Measurements from ENCODE around the gene BHLHA9.

DNA sequence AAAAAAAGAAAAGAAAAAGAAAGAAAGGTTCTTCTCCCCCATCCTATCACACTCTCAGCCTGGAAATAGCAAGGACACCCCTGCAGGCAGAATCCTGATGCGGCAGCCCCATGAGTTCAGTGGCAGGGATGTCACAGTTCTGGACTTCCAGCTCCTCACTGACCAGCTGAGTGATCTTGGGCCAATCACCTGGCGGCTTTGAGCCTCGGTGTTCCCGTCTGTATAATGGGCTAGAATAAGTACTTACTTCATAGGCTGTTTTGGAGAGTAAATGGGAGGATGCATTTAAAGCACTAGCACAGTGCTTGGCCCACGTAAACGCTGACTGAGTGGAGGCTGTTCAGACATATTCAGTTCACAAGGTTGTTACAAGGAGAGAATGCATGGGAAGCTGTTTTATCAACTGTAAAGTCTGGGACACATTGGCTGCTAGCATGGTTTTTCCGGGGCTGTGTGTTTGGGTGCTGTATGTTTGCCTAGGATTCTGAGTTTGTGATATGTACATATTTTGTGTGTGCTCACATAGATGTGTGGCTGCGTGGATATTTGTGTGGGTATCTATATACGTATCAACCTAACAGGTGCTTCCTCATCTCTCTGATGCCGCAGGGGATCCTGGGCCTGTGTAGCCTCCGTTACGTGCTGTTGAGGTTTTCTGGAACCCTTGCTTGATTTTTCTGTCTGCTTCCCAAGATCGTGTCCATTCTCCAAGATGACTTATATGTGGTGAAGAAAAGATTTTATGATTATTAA is 3.4 kb downstream of the BHLHA9 start:
- TF ChIP-seq, protein P1, sequence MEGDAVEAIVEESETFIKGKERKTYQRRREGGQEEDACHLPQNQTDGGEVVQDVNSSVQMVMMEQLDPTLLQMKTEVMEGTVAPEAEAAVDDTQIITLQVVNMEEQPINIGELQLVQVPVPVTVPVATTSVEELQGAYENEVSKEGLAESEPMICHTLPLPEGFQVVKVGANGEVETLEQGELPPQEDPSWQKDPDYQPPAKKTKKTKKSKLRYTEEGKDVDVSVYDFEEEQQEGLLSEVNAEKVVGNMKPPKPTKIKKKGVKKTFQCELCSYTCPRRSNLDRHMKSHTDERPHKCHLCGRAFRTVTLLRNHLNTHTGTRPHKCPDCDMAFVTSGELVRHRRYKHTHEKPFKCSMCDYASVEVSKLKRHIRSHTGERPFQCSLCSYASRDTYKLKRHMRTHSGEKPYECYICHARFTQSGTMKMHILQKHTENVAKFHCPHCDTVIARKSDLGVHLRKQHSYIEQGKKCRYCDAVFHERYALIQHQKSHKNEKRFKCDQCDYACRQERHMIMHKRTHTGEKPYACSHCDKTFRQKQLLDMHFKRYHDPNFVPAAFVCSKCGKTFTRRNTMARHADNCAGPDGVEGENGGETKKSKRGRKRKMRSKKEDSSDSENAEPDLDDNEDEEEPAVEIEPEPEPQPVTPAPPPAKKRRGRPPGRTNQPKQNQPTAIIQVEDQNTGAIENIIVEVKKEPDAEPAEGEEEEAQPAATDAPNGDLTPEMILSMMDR (IDR thresholded peaks at IDR 0.05): no peak
- TF ChIP-seq POLR2AphosphoS5 (IDR thresholded peaks at IDR 0.05; ENCODE audit: low read depth, low read length): no peak
- TF ChIP-seq SIN3A (IDR thresholded peaks at IDR 0.05; ENCODE audit: borderline replicate concordance, insufficient read depth, low read depth, low read length): no peak
- TF ChIP-seq, protein P2, sequence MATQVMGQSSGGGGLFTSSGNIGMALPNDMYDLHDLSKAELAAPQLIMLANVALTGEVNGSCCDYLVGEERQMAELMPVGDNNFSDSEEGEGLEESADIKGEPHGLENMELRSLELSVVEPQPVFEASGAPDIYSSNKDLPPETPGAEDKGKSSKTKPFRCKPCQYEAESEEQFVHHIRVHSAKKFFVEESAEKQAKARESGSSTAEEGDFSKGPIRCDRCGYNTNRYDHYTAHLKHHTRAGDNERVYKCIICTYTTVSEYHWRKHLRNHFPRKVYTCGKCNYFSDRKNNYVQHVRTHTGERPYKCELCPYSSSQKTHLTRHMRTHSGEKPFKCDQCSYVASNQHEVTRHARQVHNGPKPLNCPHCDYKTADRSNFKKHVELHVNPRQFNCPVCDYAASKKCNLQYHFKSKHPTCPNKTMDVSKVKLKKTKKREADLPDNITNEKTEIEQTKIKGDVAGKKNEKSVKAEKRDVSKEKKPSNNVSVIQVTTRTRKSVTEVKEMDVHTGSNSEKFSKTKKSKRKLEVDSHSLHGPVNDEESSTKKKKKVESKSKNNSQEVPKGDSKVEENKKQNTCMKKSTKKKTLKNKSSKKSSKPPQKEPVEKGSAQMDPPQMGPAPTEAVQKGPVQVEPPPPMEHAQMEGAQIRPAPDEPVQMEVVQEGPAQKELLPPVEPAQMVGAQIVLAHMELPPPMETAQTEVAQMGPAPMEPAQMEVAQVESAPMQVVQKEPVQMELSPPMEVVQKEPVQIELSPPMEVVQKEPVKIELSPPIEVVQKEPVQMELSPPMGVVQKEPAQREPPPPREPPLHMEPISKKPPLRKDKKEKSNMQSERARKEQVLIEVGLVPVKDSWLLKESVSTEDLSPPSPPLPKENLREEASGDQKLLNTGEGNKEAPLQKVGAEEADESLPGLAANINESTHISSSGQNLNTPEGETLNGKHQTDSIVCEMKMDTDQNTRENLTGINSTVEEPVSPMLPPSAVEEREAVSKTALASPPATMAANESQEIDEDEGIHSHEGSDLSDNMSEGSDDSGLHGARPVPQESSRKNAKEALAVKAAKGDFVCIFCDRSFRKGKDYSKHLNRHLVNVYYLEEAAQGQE (IDR thresholded peaks at IDR 0.05; ENCODE audit: insufficient read depth in 1 of 2, low read depth in 2 of 2, low read length in 1 of 2): no peak

Data from Panc1 (cell line).